ENCODE measurements around the gene IL37. TPM values are rescaled to one million over a fixed set of nuclear protein-coding genes. Genes with fewer than 3 reads are reported as not detected.

Gene IL37
- total and polyA plus RNA-seq, 2 donors (not counting 1 experiment from before 2014, with no cell fraction given) = not detected

DNA sequence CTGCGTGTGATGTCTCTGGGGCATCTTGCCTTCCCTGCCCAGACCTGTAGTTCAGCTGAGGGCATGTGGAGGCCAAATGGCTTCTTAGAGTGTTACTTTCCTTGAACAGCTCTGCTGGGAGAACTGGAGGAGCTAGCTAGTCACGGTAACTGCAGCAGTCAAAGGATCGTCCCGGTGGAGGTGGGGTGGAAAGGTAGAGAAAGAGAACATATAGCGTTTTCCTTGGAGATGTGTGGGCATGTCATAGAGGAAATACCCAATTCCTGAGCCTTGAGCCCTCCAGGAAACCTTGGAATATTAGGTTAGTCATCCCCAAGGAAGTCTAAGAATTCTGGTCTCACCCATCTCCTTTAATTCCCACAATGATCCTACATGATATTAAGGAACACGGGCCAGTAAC, 33.5 kb upstream of the IL37 start:
- Histone ChIP-seq H3K36me3 (ENCODE audit: control insufficient read depth, insufficient read depth, low read length) (no peaks in the 10 kb centered on the region), H3K79me2 (ENCODE audit: control insufficient read depth, insufficient read depth, low read length) (no peaks in the 10 kb centered on the region), H3K4me2 (ENCODE audit: extremely low read depth, insufficient read depth, low read length) (no peak overlapping the region), H3K4me3 (replicated peaks in 1 of 4; ENCODE audit: control extremely low read depth in 1 of 4, insufficient read depth in 1 of 4, low read depth in 3 of 4, low read length in 4 of 4) (no peak overlapping the region), H3K4me1 (ENCODE audit: control insufficient read depth, extremely low read depth, insufficient read depth, low read length) (peaks cover 7% of the 10 kb centered on the region), H3K27me3 (ENCODE audit: control insufficient read depth, insufficient read depth, low read length) (no peaks in the 10 kb centered on the region), H3K9me3 (ENCODE audit: control insufficient read depth, insufficient read depth, low read depth, low read length) (no peaks in the 10 kb centered on the region), H3K27ac (ENCODE audit: insufficient read depth, low read length) (no peak overlapping the region), H2AFZ (ENCODE audit: low read length) (no peak overlapping the region), H3K9ac (ENCODE audit: insufficient read depth, low read length) (no peak overlapping the region), H4K20me1 (ENCODE audit: control insufficient read depth, extremely low read depth, insufficient read depth, low read length) (no peaks in the 10 kb centered on the region)
- peak in 1 of 2 donors; percentile 73 for DNase-seq (ENCODE audit: low read depth in 2 of 2)
- TF ChIP-seq, protein P1, sequence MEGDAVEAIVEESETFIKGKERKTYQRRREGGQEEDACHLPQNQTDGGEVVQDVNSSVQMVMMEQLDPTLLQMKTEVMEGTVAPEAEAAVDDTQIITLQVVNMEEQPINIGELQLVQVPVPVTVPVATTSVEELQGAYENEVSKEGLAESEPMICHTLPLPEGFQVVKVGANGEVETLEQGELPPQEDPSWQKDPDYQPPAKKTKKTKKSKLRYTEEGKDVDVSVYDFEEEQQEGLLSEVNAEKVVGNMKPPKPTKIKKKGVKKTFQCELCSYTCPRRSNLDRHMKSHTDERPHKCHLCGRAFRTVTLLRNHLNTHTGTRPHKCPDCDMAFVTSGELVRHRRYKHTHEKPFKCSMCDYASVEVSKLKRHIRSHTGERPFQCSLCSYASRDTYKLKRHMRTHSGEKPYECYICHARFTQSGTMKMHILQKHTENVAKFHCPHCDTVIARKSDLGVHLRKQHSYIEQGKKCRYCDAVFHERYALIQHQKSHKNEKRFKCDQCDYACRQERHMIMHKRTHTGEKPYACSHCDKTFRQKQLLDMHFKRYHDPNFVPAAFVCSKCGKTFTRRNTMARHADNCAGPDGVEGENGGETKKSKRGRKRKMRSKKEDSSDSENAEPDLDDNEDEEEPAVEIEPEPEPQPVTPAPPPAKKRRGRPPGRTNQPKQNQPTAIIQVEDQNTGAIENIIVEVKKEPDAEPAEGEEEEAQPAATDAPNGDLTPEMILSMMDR (conservative IDR thresholded peaks at IDR 0.05 in 1 of 2, IDR thresholded peaks at IDR 0.05 in 1 of 2; ENCODE audit: low read depth in 1 of 2, low read length in 2 of 2) = no peak
- TF ChIP-seq EZH2 (IDR thresholded peaks at IDR 0.05; ENCODE audit: low read length, missing control alignments) = no peak

DNA sequence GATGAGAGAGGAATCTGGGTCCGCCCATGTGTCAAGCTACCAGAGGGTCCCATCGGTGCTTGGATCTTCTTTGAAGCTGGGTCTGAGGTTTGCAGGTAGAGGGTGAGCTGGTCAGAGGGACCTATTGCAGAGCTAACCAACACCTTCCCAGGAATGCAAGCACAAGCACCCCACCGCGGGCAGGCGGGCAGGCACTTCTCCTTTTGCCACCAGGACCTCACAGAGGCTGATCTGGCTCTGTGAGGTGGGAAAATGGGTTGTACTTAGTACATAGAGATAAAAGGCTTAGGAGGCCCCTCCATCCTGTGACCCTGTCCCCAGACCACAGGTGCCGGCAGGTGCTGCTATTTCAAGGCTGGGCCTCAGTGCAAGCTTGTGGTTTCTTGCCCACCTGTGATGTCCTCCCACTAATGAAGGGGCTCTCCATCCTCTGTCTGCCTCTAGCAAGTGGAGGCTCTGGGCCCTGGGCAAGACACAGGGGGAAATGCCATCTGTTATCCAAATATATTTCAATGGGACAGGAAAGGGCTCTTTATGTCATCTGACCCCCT, 31.4 kb upstream of the IL37 start:
- no peaks in the 10 kb centered on the region for H3K27me3 ChIP-seq (ENCODE audit: control insufficient read depth, insufficient read depth, low read length)
- no peak for TF ChIP-seq EZH2 (IDR thresholded peaks at IDR 0.05; ENCODE audit: low read length, missing control alignments)
- TF ChIP-seq, protein P1 (conservative IDR thresholded peaks at IDR 0.05 in 1 of 2, IDR thresholded peaks at IDR 0.05 in 1 of 2; ENCODE audit: low read depth in 1 of 2, low read length in 2 of 2) = no peak
- H3K27ac ChIP-seq (ENCODE audit: insufficient read depth, low read length) = no peak overlapping the region
- DNase-seq (ENCODE audit: low read depth in 2 of 2) = no peak
- H3K36me3 ChIP-seq (ENCODE audit: control insufficient read depth, insufficient read depth, low read length) = no peaks in the 10 kb centered on the region
- H3K9me3 ChIP-seq (ENCODE audit: control insufficient read depth, insufficient read depth, low read depth, low read length) = no peaks in the 10 kb centered on the region
- no peaks in the 10 kb centered on the region for H4K20me1 ChIP-seq (ENCODE audit: control insufficient read depth, extremely low read depth, insufficient read depth, low read length)
- H3K4me1 ChIP-seq (ENCODE audit: control insufficient read depth, extremely low read depth, insufficient read depth, low read length) = peaks cover 7% of the 10 kb centered on the region
- no peak overlapping the region for H3K4me3 ChIP-seq (replicated peaks in 1 of 4; ENCODE audit: control extremely low read depth in 1 of 4, insufficient read depth in 1 of 4, low read depth in 3 of 4, low read length in 4 of 4)
- H3K79me2 ChIP-seq (ENCODE audit: control insufficient read depth, insufficient read depth, low read length) = no peaks in the 10 kb centered on the region
- H2AFZ ChIP-seq (ENCODE audit: low read length) = no peak overlapping the region
- no peak overlapping the region for H3K4me2 ChIP-seq (ENCODE audit: extremely low read depth, insufficient read depth, low read length)
- H3K9ac ChIP-seq (ENCODE audit: insufficient read depth, low read length) = no peak overlapping the region

- no peak overlapping the region for H2AFZ ChIP-seq (ENCODE audit: low read length)
Observed at GRCh38 chr2:112880091-112880531, 30.9 kb upstream of the IL37 start.

More at GRCh38 chr2:112880091-112880531, 30.9 kb upstream of the IL37 start:
- TF ChIP-seq, protein P1 (conservative IDR thresholded peaks at IDR 0.05 in 1 of 2, IDR thresholded peaks at IDR 0.05 in 1 of 2; ENCODE audit: low read depth in 1 of 2, low read length in 2 of 2) = no peak
- no peak for TF ChIP-seq EZH2 (IDR thresholded peaks at IDR 0.05; ENCODE audit: low read length, missing control alignments)
- Histone ChIP-seq H3K4me3 (replicated peaks in 1 of 4; ENCODE audit: control extremely low read depth in 1 of 4, insufficient read depth in 1 of 4, low read depth in 3 of 4, low read length in 4 of 4) (no peak overlapping the region), H3K9me3 (ENCODE audit: control insufficient read depth, insufficient read depth, low read depth, low read length) (no peaks in the 10 kb centered on the region), H3K4me1 (ENCODE audit: control insufficient read depth, extremely low read depth, insufficient read depth, low read length) (peaks cover 7% of the 10 kb centered on the region), H3K27me3 (ENCODE audit: control insufficient read depth, insufficient read depth, low read length) (no peaks in the 10 kb centered on the region), H3K9ac (ENCODE audit: insufficient read depth, low read length) (no peak overlapping the region), H3K4me2 (ENCODE audit: extremely low read depth, insufficient read depth, low read length) (no peak overlapping the region), H4K20me1 (ENCODE audit: control insufficient read depth, extremely low read depth, insufficient read depth, low read length) (no peaks in the 10 kb centered on the region), H3K79me2 (ENCODE audit: control insufficient read depth, insufficient read depth, low read length) (no peaks in the 10 kb centered on the region), H3K27ac (ENCODE audit: insufficient read depth, low read length) (no peak overlapping the region), H3K36me3 (ENCODE audit: control insufficient read depth, insufficient read depth, low read length) (no peaks in the 10 kb centered on the region)
- DNase-seq (ENCODE audit: low read depth in 2 of 2) = peak; percentile 32 to 80

Measured in fibroblast of lung (primary cell).